ENCODE data around the gene PDE4D. TPM values are rescaled to one million over a fixed set of nuclear protein-coding genes. Genes with fewer than 3 reads are reported as not detected.
A peak's percentile ranks its signal among the peaks of the same experiment; 100 is the strongest.

PDE4D gene
- total RNA-seq, 4 donors from 2014 or later = 35.0 to 121 (median 63.4) TPM

DNA sequence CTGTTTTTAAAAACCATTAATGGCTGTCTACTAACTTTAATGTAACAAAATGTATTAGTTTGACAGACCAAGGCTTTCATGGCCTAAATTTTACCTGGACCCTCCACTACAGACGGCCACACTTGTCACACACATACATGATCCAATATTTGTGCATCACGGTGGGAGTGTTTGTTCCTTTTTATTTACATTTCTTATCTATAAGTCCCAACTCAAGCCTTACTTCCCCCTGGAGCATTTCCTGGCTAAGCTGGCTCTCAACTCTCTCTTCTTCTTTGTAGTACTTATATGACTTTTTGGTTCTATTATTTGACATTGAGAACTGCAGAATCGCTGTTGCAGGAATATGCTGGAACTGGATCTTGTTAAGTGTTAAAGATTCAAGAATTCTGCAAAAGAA lies 776.2 kb downstream of the PDE4D start:
- WGBS, 2 donors (ENCODE audit: low coverage in 1 of 2) = 77 to 82% methylated on average over 2 to 3 of the region's 3 CpGs
- no peaks in the 10 kb centered on the region for H3K4me1 ChIP-seq
- TF ChIP-seq POLR2AphosphoS5 (IDR thresholded peaks at IDR 0.05) = no peak
- no peaks in the 10 kb centered on the region for H3K9me3 ChIP-seq
- no peak for ATAC-seq
- no peaks in the 10 kb centered on the region for H3K36me3 ChIP-seq
- H3K27me3 ChIP-seq = no peaks in the 10 kb centered on the region
- H3K27ac ChIP-seq = no peak overlapping the region
- H3K4me3 ChIP-seq = no peak overlapping the region

DNA sequence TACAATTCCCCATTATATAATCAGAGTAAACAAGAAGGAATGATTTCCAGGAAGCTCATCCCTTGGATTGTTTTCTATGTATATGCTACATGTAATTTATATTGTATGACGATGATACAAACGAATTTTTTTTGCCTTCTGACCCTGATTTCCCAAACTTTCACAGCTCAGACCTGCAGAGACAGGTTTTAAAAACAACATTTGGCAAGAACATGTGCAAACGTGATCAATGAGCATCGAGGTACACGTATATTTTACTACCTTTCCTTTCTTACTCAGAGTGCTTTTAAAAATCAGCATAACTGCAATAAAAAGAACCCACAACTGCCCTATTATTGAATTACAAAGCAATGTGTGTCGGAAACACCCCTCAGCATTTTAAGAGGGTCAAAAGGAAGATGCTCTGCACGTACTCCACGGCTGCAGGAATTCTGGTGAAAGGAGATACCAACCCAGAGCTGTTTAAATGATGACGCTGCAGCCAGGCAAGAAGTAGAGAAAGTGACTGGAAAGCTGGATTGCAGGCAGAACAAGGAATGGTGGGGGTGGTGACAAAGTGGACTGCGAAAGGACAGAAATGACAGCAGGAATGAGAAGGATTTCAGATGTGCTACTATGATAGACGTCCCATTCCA lies 777.2 kb downstream of the PDE4D start:
- no peaks in the 10 kb centered on the region for H3K36me3 ChIP-seq
- H3K27ac ChIP-seq = no peak overlapping the region
- TF ChIP-seq POLR2A (IDR thresholded peaks at IDR 0.05) (no peak), POLR2AphosphoS5 (IDR thresholded peaks at IDR 0.05) (no peak), EP300 (IDR thresholded peaks at IDR 0.05) (no peak)
- TF ChIP-seq, protein P1, sequence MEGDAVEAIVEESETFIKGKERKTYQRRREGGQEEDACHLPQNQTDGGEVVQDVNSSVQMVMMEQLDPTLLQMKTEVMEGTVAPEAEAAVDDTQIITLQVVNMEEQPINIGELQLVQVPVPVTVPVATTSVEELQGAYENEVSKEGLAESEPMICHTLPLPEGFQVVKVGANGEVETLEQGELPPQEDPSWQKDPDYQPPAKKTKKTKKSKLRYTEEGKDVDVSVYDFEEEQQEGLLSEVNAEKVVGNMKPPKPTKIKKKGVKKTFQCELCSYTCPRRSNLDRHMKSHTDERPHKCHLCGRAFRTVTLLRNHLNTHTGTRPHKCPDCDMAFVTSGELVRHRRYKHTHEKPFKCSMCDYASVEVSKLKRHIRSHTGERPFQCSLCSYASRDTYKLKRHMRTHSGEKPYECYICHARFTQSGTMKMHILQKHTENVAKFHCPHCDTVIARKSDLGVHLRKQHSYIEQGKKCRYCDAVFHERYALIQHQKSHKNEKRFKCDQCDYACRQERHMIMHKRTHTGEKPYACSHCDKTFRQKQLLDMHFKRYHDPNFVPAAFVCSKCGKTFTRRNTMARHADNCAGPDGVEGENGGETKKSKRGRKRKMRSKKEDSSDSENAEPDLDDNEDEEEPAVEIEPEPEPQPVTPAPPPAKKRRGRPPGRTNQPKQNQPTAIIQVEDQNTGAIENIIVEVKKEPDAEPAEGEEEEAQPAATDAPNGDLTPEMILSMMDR (IDR thresholded peaks at IDR 0.05) = no peak
- no peaks in the 10 kb centered on the region for H3K4me1 ChIP-seq
- H3K4me3 ChIP-seq = no peak overlapping the region
- H3K27me3 ChIP-seq = no peaks in the 10 kb centered on the region
- no peaks in the 10 kb centered on the region for H3K9me3 ChIP-seq
- no peak for ATAC-seq
- WGBS, 2 donors (ENCODE audit: low coverage in 1 of 2) = 58 to 76% methylated on average over 10 to 11 of the region's 11 CpGs

DNA sequence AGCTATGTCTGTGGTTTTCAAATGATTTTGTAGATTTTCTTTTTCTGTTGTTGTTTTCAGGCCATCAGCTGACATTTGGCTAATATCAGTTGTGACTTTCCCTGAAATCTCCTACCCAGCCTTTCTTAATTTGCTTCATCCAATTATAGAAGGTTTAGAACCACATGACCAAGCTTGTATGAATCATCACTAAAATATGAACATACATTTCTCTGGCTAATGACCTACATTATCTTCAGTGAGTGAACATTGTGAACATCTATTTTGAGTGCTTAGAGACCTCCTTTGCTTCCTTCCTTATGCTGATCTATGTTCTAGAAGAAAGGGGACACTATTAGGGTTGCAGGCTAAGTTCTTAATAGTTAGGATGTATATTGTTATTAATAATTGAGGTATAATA lies 778.2 kb downstream of the PDE4D start:
- TF ChIP-seq POLR2A (IDR thresholded peaks at IDR 0.05) (no peak), POLR2AphosphoS5 (IDR thresholded peaks at IDR 0.05) (no peak), EP300 (IDR thresholded peaks at IDR 0.05) (no peak)
- TF ChIP-seq, protein P1 (IDR thresholded peaks at IDR 0.05) = no peak

DNA sequence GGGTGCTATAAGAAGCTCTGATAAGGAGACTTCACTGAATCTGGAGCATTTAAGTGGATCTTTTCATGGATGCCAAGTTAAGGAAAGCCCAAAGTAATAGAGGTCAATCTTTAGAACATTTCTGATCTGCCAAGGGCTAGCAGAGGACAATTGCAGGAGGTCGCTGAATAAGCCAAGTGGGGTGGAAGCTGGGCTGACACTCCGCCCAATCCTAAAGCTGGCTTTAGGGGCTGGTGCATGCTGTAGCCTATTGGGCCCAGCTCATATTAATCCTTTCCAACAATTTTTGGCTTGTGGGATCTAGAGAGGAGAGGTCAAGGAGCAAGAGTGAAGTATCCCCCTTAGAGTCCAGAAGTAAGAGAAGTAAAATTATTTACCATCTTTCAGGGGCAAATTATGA lies 784.1 kb downstream of the PDE4D start:
- Histone ChIP-seq H3K27me3 (no peaks in the 10 kb centered on the region), H3K27ac (no peak overlapping the region), H3K4me1 (peaks cover 0 to 16% (median 6%) of the 10 kb centered on the region in 3 donors), H3K4me3 (no peak overlapping the region), H3K36me3 (no peaks in the 10 kb centered on the region), H3K9me3 (no peaks in the 10 kb centered on the region)
- no peak for ATAC-seq
- WGBS, 2 donors (ENCODE audit: low coverage in 1 of 2) = 95% methylated on average over 2 of the region's 2 CpGs
- TF ChIP-seq, protein P1 (IDR thresholded peaks at IDR 0.05) = no peak
- no peak for TF ChIP-seq POLR2AphosphoS5 (IDR thresholded peaks at IDR 0.05)
- TF ChIP-seq EP300 (IDR thresholded peaks at IDR 0.05) = no peak
- no peak for TF ChIP-seq POLR2A (IDR thresholded peaks at IDR 0.05)

More for the DNA sequence above, 778.2 kb downstream of the PDE4D start:
- no peak overlapping the region for H3K27ac ChIP-seq
- no peak overlapping the region for H3K4me3 ChIP-seq
- ATAC-seq = no peak
- H3K4me1 ChIP-seq = no peaks in the 10 kb centered on the region
- H3K27me3 ChIP-seq = no peaks in the 10 kb centered on the region
- H3K9me3 ChIP-seq = no peaks in the 10 kb centered on the region
- H3K36me3 ChIP-seq = no peaks in the 10 kb centered on the region

DNA sequence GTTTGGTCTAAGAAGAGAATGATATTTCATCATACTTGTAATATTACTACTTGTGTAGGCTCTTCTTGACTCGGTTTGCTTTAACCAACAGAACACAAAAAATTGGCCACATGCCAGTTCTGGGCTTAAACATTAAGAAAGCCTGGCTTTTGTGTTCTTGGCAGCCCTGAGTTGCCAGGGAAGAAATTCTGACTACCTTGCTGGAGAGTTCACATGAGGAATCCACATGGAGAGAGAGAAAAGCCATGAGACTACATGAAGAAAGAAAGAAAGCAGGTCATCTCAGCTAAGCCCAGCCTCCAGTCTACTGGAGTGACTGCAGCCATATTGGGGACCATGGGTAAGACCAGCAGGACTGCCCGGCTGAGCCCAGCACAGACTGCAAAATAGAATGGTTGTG lies 785.8 kb downstream of the PDE4D start:
- ATAC-seq = peak; percentile 32
- H3K27me3 ChIP-seq = no peaks in the 10 kb centered on the region
- TF ChIP-seq EP300 (IDR thresholded peaks at IDR 0.05) (no peak), POLR2AphosphoS5 (IDR thresholded peaks at IDR 0.05) (peak; percentile 37)
- TF ChIP-seq, protein P1 (IDR thresholded peaks at IDR 0.05) = no peak
- no peak overlapping the region for H3K4me3 ChIP-seq
- H3K4me1 ChIP-seq = peaks cover 0 to 26% (median 6%) of the 10 kb centered on the region in 3 donors
- no peaks in the 10 kb centered on the region for H3K9me3 ChIP-seq
- peak overlapping the region in 1 of 4 donors; percentile 9 for H3K27ac ChIP-seq
- 54 to 59% methylated on average over 2 of the region's 2 CpGs for WGBS, 2 donors (ENCODE audit: low coverage in 1 of 2)
- no peaks in the 10 kb centered on the region for H3K36me3 ChIP-seq
